ENCODE data around the gene RASSF1. TPM values are rescaled to one million over a fixed set of nuclear protein-coding genes. Genes with fewer than 3 reads are reported as not detected.

RASSF1 gene
- total and polyA plus RNA-seq, 5 donors, result 15.6 to 20.4 (median 15.9) TPM

DNA sequence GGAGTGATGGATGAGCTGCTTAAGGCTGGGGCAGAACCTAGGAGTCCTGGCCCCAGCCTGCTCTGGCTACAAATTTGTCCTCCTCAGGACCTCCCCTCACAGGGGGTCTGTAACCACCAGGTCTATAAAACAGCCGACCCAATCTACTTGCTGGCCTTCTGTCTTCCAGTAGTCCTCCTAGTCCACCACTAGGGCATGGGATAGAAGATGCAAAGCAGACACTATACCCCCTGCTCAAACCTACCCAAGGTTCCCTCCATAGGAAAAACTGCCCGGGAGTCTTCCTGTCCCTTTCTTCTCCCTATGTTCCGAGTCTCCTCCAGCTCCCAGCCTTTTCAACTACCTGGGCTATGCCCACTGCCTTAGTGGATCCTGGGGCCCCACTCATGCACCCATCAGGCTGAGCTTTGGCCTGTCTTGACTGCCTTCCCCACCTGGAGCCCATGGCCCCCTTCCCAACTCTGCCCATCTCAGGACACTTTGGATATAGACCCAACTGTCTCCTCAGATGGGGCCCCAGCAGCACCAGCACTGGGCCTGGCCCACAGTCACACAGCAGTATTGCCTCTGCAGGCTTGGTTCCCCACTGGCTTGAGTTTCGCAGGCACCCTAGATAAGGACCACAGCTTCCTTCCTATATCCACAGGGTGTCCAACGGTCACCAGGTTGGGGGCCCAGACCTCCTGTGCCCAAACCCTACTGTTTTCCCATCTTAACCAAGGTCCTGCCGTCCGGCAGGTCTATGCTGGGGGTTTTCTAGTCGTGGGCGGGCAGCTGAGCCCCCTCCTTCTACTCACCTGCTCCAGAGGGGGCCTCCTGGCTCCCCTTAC lies 42.5 kb downstream of the RASSF1 start:
- Histone ChIP-seq H3K4me3 (ENCODE audit: low read length) (peak overlapping the region; percentile 38), H3K27ac (ENCODE audit: low read length) (no peak overlapping the region), H3K9me3 (ENCODE audit: control insufficient read depth, low read length) (no peaks in the 10 kb centered on the region), H3K27me3 (ENCODE audit: control insufficient read depth, insufficient read depth) (no peaks in the 10 kb centered on the region), H3K4me1 (ENCODE audit: control insufficient read depth, insufficient read depth, low read length) (peaks cover 10% of the 10 kb centered on the region)
- peak in 1 of 3 donors; percentile 69 for DNase-seq
- WGBS, result 40% methylated on average over 9 of the region's 9 CpGs
- ATAC-seq, result no peak
- intact Hi-C loops (cut with DNase I), result no loop called here

GRCh38 chr3:50297384-50297775 lies 43.3 kb downstream of the RASSF1 start:
- no peak overlapping the region for H3K4me3 ChIP-seq (ENCODE audit: low read length)
- no peak for ATAC-seq
- intact Hi-C loops (cut with DNase I), result no loop called here
- no peaks in the 10 kb centered on the region for H3K27me3 ChIP-seq (ENCODE audit: control insufficient read depth, insufficient read depth)
- H3K4me1 ChIP-seq (ENCODE audit: control insufficient read depth, insufficient read depth, low read length), result peaks cover 13% of the 10 kb centered on the region
- 91% methylated on average over 2 of the region's 2 CpGs for WGBS
- H3K27ac ChIP-seq (ENCODE audit: low read length), result no peak overlapping the region
- DNase-seq, result peak in 1 of 3 donors; percentile 64
- H3K9me3 ChIP-seq (ENCODE audit: control insufficient read depth, low read length), result no peaks in the 10 kb centered on the region

- 94% methylated on average over 18 of the region's 18 CpGs for WGBS
- ATAC-seq, result no peak
- intact Hi-C loops (cut with DNase I), result no loop called here
- Histone ChIP-seq H3K4me1 (ENCODE audit: control insufficient read depth, insufficient read depth, low read length) (peaks cover 13% of the 10 kb centered on the region), H3K27ac (ENCODE audit: low read length) (no peak overlapping the region), H3K9me3 (ENCODE audit: control insufficient read depth, low read length) (no peaks in the 10 kb centered on the region), H3K4me3 (ENCODE audit: low read length) (no peak overlapping the region), H3K27me3 (ENCODE audit: control insufficient read depth, insufficient read depth) (no peaks in the 10 kb centered on the region)
- peak in 1 of 3 donors; percentile 68 for DNase-seq
Measured at GRCh38 chr3:50296721-50297383, 43.8 kb downstream of the RASSF1 start.

DNA sequence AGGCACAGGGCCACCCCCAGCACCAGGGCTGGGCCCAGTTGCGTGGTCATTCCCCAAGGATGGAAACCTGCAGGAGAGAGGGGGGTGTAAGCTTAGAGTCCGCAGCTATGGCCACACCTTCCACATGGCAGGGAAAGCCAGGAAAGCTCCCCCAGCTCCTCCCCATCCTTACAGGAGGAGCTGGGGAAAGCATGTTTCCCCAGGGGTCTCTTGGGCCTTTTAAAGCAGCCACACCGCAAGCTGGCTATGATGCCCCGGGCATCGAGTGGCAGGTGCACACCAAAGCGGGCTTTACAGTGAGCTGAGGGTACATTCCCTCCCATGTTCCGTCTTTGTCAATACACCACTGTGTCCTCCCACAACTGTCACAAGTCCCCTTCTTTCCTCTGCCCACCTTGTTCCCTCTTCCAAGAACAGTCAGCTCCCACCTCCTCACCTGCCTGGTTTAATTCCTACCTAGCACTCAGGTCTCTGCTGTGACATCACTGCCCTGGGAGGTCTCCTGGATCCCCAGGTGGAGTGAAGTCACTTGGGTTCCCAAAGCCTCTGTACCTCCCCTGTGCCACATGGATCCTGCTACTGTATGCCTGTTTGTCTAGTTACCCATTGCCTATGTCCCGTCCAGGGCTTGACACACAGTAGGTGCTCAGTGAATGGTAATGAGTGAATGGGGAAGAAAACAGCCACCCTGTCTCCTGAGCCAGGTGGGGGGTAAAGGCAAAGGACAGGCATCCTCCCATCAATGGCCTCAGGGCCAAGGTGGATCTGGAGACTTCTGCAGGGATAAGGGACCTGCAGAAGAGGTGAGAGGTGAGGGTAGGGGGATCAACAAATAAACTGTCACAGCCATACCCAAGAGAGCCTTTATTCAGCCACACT lies 44.8 kb downstream of the RASSF1 start:
- 81% methylated on average over 8 of the region's 8 CpGs for WGBS
- DNase-seq (no peak), ATAC-seq (no peak)
- Histone ChIP-seq H3K27me3 (ENCODE audit: control insufficient read depth, insufficient read depth) (no peaks in the 10 kb centered on the region), H3K9me3 (ENCODE audit: control insufficient read depth, low read length) (no peaks in the 10 kb centered on the region), H3K4me1 (ENCODE audit: control insufficient read depth, insufficient read depth, low read length) (peaks cover 16% of the 10 kb centered on the region), H3K4me3 (ENCODE audit: low read length) (no peak overlapping the region), H3K27ac (ENCODE audit: low read length) (no peak overlapping the region)
- intact Hi-C loops (cut with DNase I), result no loop called here

DNA sequence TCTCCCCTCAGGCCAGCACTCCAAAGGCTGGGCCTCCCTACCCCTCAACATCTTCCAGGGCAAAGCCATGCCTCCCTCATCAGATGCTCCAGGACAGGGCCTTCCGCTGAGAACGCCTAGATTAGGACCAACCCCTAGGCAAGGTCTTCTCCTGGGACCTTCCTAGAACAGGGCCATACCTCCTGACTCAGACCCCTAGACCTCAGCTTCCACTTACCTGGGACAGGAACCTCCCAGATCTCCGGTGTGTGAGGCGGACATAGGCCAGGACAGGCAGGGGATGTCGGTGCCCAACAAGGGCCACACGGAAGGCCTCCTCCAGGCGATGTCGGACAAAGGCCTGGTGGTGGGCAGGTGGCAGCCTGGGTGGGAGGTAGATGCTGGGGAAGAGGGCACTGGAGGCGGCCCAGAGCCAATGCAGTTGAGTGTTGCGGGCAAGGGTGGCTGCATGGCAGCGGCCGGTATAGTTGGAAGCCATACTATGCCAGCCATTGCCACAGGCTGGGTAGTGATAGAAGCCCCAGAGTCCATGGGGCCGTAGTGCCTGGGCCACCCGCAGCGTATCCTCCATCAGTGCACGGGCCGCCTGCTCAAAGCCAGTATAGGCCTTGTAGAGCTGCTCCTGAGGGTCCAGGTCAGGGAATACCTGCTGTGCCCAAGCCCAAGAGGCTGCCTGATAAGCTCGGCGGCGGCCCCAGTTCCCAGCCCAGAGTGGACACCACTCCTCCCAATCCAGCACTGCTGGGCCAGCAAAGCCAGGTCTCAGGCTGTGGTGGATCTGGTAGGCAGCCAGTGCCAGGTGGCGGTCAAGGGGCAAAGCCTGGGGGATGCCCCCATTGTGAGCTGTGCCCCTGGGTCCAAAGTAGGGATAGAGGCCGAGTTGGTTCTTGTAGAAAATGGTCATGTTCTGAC lies 45.9 kb downstream of the RASSF1 start:
- H3K4me1 ChIP-seq (ENCODE audit: control insufficient read depth, insufficient read depth, low read length), result peaks cover 10% of the 10 kb centered on the region
- intact Hi-C loops (cut with DNase I), result no loop called here
- no peak overlapping the region for H3K27ac ChIP-seq (ENCODE audit: low read length)
- no peak for ATAC-seq
- peak in 1 of 3 donors; percentile 64 for DNase-seq
- H3K27me3 ChIP-seq (ENCODE audit: control insufficient read depth, insufficient read depth), result no peaks in the 10 kb centered on the region
- no peak overlapping the region for H3K4me3 ChIP-seq (ENCODE audit: low read length)
- H3K9me3 ChIP-seq (ENCODE audit: control insufficient read depth, low read length), result no peaks in the 10 kb centered on the region
- WGBS, result 90% methylated on average over 22 of the region's 22 CpGs

DNA sequence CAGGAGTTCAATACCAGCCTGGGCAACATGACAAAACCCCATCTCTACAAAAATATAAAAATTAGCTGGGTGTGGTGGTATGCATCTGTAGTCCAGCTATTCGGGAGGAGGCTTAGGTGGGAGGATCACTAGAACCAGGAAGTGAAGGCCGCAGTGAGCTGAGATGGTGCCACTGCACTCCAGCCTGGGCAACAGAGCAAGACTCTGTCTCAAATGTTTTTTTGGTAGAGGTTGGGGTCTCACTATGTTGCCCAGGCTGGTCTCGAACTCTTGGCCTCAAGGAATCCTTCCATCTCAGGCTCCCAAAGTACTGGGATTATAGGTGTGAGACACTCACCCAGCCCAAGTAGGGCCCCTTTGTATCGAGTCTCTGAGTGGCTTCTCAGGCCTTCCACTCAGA lies 46.5 kb downstream of the RASSF1 start:
- no peak for ATAC-seq
- no peak for DNase-seq
- H3K4me1 ChIP-seq (ENCODE audit: control insufficient read depth, insufficient read depth, low read length), result peaks cover 10% of the 10 kb centered on the region
- no peak overlapping the region for H3K4me3 ChIP-seq (ENCODE audit: low read length)
- intact Hi-C loops (cut with DNase I), result no loop called here
- 84% methylated on average over 4 of the region's 4 CpGs for WGBS
- no peak overlapping the region for H3K27ac ChIP-seq (ENCODE audit: low read length)
- H3K27me3 ChIP-seq (ENCODE audit: control insufficient read depth, insufficient read depth), result no peaks in the 10 kb centered on the region
- no peaks in the 10 kb centered on the region for H3K9me3 ChIP-seq (ENCODE audit: control insufficient read depth, low read length)

DNA sequence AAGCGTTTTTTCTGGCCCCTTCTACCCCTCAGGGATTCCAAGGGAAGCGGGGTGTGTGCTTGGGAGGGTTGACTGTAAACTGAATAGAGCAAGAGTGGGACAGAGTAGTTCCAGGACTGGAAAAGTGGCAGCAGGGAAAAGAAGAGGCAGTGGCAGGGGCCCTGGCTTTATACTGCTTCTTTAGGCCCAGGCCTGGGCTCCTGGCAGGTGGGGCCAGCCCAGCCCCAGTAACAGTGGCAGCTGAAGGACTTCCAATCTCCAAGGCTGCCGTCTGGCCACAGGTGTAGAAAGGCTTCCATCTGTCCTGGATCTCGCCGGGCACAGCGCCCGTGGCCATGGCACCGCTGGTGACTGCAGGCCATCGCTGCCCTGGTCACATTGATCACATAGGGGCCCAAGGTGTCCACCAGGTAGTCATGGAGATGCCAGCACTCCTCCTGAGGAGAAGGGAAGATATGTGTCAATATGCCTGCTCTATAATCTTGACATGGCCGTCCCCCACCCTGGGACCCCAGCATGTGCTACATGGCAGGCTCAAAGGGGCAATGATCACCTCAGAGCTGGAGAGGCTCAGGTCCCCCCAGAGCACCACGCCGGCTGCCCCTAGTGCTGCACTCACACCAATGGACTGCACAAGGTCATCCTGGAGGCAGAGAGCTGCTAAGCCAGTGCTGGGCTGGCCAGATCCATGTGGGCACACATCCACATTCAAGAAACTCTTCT lies 47.4 kb downstream of the RASSF1 start:
- ATAC-seq (no peak), DNase-seq (peak in 1 of 3 donors; percentile 69)
- intact Hi-C loops (cut with DNase I), result no loop called here
- H3K27me3 ChIP-seq (ENCODE audit: control insufficient read depth, insufficient read depth), result no peaks in the 10 kb centered on the region
- WGBS, result 76% methylated on average over 12 of the region's 12 CpGs
- peaks cover 7% of the 10 kb centered on the region for H3K4me1 ChIP-seq (ENCODE audit: control insufficient read depth, insufficient read depth, low read length)
- no peak overlapping the region for H3K4me3 ChIP-seq (ENCODE audit: low read length)
- H3K27ac ChIP-seq (ENCODE audit: low read length), result peak overlapping the region; percentile 80
- no peaks in the 10 kb centered on the region for H3K9me3 ChIP-seq (ENCODE audit: control insufficient read depth, low read length)

DNA sequence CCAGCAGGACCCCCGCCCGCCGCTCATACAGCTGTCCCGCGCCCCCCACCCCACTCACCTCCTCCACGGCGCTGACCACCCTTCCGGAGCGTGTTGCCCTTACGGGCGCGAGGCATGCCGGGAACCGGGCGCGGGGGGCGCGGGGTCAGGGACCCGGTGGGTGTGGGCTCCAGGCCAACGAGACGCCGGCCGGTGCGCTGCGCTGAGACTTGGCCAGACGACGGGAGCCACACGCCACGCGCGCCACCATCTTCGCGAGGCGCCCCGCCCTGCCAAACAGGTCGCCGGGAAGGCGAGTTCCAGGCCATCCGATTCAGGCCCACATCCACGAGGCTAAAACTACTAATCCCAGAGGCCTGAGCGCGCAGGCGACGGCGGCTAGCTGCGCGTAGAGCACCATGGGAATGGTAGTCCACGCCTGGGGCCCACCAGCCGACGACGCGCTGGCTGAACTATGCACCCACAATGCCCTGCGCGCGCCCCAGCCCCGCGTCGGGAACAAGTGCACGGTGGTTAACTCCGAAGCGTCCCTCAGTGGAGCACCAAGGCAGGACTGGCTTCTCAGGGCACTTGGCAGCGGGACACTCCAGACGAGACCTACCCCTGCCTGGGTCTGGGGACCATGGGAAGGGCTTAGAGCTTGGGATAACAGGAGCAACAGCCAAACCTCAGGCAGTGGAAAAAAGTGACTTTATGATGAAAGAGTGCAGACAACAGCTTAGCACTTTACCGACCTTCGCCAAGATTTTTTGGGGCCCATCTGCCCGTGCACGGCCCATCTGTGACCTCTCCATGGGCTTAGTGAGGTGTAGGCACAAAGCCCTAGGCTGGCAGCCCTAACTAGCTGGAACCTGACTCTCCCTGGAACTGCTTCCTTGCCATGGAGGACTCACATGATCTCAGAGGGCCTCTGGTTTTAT lies 48.2 kb downstream of the RASSF1 start, which contains the start of gene IFRD2:
IFRD2 (minus strand) TSS at position 271 of the 920 bp plus-strand sequence; CDS start at position 116, 155 bp downstream.
- under 1% methylated on average over 67 of the region's 67 CpGs for WGBS
- intact Hi-C loops (cut with DNase I), result no loop called here
- Histone ChIP-seq H3K27ac (ENCODE audit: low read length) (peak within 1 kb of the TSS; percentile 80), H3K4me1 (ENCODE audit: control insufficient read depth, insufficient read depth, low read length) (peaks cover 5% of the 10 kb centered on the region), H3K27me3 (ENCODE audit: control insufficient read depth, insufficient read depth) (no peaks in the 10 kb centered on the region), H3K4me3 (ENCODE audit: low read length) (peak within 1 kb of the TSS; percentile 79), H3K9me3 (ENCODE audit: control insufficient read depth, low read length) (no peaks in the 10 kb centered on the region)
- peak; percentile 98 to 99 (median 99) for DNase-seq
- ATAC-seq, result peak; percentile 93 to 95

GRCh38 chr3:50290161-50290641 lies 50.4 kb downstream of the RASSF1 start:
- intact Hi-C loops (cut with DNase I), result no loop called here
- Histone ChIP-seq H3K4me1 (ENCODE audit: control insufficient read depth, insufficient read depth, low read length) (peaks cover 5% of the 10 kb centered on the region), H3K4me3 (ENCODE audit: low read length) (no peak overlapping the region), H3K27ac (ENCODE audit: low read length) (no peak overlapping the region), H3K27me3 (ENCODE audit: control insufficient read depth, insufficient read depth) (no peaks in the 10 kb centered on the region), H3K9me3 (ENCODE audit: control insufficient read depth, low read length) (no peaks in the 10 kb centered on the region)
- DNase-seq (peak; percentile 33 to 74 (median 71)), ATAC-seq (no peak)
- WGBS, result 87% methylated on average over 16 of the region's 16 CpGs
